NCI-H226 (cell line): ENCODE measurements around the gene SLC38A1.
"Not testable (repeated sequence)": the region's sequence is repeated elsewhere in the genome, so short reads cannot be mapped to it uniquely, and the experiment has no call there.

Experiments
- DNase-seq: peaks from one replicate; pipeline ENCODE4 v3.0.0-alpha.2; 2015

The SLC38A1 gene

DNA sequence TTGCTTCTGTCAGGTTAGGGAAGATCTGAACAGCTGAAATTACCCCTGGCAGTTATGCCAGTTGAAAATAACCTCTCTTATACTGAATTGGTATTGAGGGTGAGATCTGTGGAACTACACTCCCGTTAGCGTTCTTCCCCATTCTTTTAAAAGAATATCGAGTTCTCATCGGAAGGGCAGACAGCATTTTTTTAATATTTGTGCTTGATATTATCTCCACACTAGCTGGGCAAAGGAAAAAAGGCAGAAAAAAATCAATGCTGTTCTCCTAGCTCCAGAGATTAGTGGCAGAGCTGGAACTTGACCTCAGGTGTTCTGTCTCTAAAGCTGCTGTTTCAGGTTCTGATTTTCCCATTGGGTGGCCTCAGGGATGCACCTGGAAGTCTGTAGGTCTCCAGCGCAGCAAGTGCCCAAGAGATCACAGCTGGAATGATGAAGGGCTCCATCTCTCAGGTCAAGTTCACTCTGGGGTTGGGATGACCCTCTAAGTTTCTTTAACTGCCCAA lies 67.5 kb downstream of the SLC38A1 start:
- DNase-seq, result no peak

DNA sequence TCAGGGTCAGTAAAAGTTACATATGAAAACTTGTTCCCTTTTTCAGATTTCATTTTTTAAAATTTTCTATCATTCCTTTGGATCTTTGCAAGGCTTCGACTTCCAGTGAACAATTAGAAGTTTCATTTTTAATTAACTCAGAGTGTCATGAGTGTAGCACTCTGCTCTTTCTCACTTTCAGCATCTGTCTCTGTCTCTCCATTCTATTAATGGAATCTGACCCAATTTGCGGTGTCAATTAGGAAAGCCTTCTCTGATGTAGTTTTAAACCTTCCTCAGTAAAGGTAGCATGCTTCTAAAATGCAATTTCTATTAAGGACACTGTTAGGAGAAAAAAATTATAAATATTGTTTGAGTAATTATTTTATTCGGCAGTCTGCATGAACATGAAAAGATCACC lies 68.3 kb downstream of the SLC38A1 start:
- DNase-seq, result no peak

DNA sequence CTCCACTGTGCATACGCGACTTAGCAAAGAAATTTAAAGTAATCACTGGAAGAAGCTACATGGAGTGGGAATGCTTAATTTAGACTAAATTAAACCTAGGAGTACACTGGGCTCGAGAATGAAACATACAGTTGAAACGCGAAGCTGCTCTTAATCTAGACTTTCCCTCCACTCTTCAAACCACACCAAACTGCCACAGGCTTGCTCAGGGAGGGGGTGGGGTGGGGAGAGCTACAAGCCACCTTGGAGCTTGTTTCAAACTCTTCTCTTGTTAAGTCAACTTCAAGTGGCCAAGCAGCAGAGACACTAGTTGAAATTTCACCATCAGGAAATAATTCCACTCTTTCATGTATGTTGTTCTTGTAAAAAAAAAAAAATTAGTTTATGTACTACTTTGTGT lies 69.9 kb downstream of the SLC38A1 start:
- DNase-seq, result no peak

DNA sequence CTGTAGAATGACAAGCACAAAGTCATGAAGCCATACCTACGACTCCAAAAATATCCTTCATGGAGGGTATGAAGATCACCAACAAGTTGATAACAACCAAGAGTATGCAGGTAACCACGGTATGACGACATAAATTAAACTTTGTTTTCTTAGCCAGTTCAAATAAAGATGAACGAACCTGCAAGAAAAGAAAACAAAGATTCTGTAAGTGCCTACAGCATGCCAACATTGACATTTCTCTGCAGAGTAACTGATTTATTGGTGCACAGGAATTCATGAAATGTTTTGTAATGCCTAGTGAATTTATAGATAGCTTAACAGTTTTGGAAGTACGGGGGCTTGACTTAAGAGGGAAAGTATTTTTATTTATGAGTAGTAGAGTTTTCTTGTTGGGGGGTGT lies 71.0 kb downstream of the SLC38A1 start:
- DNase-seq, result no peak

DNA sequence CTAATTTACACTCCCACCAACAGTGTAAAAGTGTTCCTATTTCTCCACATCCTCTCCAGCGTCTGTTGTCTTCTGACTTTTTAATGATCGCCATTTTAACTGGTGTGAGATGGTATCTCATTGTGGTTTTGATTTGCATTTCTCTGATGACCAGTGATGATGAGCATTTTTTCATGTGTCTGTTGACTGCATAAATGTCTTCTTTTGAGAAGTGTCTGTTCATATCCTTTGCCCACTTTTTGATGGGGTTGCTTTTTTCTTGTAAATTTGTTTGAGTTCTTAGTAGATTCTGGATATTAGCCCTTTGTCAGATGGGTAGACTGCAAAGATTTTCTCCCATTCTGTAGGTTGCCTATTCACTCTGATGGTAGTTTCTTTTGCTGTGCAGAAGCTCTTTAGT lies 78.3 kb downstream of the SLC38A1 start:
- DNase-seq, result not testable (repeated sequence)

DNA sequence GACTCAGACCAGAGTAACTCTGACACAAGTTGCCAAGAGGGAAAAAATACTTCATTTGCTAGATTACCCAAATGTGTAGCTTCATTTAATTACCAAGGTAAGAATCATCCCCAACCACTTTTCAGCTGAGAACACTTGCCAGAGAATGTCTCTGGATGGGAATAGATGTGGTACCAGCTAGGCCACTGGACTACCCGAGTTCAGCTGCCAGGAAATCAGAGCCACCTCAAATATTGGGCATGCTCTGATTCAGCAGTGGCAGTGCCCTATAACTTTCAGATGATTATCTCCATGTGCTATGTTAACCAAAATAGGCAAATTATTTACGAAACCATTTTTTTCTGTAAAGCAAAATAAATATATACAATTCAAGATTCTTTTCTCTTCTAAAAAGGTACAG lies 80.7 kb downstream of the SLC38A1 start:
- no peak for DNase-seq

DNA sequence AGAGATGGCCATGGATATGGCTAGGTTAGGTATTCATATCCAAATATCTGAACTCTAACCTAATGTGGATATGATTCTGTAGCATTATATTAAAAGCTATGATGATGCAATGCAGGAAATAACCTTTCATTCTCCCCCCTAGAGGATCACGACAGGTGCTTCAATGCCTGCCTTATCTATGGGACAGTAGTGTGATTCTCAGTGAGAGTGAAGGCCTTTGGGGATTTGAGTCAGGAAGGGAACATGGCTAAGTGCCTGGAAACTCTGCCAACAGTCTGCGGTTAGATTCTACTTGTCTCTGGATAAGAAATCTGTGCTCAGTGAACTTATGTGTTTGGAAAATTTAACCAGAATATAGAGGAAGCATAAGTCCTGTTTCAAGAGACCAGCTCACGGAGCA lies 81.8 kb downstream of the SLC38A1 start:
- DNase-seq, result peak; percentile 86

DNA sequence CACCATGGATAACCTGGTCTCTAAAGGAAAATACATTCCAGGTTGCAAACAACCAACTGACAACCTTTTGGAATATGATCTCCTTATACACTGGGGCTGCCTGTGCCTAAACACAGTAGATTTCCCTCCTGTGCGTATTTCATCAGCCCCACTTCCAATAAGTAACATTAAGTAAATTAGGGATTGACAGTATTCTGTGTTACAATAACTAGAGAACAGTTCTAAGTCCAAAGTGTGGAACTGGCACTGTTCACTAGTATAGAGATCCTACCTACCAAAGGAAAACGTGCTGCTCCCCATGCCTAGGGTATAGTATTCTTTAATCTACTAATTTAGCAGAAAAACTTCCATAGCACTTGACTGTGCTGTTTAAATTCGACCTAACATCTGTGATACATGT lies 82.8 kb downstream of the SLC38A1 start:
- DNase-seq, result no peak

DNA sequence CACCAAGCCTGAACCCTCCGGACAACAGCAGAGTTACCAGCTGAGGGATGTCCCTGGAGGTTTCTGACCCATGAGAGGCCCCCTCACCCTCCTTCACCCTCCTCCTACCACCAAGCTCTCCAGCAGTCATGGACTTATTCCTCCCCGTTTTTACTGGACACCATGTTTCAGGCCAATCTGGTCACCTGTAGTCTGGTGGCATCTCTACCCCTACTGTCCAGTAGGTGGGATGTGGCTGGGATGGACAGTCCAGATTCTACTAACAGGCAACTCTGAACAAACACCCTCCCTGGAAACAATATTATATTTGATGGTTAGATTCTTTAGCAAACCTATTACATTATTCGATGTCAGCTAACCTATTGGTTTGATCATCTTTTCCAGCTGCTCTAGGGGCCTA lies 83.2 kb downstream of the SLC38A1 start:
- no peak for DNase-seq

DNA sequence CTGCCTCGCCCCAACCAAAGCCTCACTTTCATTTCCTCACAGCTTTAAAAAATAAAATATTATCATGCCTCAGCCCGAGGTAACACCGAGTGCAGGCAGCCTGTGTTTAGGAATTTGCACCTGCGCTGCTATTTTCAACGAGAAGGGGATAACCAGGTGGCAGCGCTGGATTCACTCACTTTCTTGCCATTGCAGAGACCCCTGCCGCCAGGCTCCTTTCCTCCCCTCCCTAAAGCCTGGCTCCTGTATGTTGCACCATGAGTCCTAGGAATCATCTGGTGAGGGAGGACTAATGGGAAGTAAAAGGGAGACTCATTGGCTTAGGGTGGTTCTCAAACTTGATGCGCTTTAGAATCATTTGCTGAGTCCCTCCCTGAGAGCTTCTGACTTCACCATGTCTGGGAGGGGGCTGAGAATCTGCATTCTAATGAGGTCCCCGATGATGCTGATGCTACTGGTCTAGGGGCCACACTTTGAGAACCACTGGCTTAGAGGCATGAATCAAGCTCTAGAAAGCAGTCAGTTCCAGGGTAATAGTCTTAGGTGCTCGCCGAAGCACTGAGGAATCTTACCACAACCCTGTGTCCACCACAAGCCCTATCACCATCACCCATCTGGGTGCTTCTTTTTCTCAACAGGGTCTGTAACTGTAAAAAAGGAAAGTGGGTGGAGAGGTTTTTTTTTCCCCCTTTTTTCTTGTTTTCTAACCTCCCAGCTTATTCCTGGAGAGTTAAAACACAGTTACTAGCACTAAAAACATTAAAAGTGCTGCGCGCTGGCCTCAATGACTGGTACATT lies 83.8 kb downstream of the SLC38A1 start:
- DNase-seq, result no peak

DNA sequence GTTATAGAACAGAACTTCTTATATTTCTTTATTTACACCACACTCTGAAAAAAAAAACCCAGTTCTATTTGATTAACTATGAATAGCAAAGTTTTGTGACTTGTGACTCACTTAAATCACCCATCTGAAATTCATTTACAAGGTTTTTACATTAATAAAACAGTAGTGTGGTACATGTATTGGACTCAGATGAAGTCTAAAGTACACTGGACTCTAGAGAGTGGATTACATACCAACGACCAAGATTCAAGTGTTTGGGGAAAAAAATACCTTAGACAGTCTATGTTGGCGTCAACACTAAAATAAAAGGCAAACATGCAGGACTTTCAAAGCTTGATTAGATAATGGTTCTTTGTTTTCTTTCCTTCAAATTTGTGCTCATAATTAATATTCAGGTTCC lies 85.7 kb downstream of the SLC38A1 start:
- DNase-seq, result no peak

DNA sequence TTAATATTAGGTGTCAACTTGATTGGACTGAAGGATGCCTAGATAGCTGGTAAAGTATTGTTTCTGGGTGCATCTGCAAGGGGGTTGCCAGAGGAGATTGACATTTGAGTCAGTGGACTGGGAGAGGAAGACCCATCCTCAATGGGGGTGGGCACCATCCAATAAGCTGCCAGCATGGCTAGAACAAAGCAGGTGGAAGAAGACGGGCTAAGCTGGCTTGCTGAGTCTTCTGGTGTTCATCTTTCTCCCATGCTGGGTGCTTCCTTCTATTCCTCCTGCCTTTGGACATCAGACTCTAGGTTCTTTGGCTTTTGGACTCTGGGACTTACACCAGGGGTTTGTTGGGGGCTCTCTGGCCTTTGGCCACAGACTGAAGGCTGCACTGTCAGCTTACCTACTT lies 87.4 kb downstream of the SLC38A1 start:
- no peak for DNase-seq

DNA sequence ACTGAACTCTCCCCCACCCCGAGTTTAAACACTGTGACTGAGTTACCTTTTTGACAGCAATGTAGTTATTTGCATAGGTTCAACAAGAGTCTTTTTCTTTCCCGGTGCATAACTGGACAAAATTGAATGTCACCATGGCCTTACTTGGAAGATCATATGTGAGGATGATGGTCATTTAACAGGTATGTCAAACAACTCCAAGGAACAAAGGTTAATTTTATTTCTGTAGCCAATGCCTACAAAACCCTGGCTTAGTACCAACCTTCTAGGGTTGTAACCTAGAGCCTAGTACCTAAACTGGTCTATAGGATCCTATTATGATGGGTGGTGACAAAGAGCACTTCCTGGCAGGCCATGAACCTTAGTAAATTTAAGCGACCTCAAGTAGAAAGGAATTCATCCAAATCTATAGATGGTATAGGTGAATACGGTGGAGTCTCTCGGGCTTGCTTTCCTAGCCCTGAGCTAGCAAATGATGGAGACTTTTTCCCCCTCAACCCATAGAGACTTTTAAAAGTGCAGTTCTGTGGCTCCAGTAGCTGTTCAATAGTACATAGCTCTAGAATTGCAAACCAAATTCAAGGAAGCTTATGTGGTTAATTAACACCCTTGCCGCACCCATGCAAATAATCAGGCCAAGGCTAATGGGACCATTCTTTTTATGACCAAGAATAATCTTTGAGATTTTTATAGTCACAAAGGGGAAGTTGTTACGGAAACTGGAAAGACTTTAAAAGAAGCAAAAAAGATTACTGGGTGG lies 89.0 kb downstream of the SLC38A1 start:
- DNase-seq, result no peak

DNA sequence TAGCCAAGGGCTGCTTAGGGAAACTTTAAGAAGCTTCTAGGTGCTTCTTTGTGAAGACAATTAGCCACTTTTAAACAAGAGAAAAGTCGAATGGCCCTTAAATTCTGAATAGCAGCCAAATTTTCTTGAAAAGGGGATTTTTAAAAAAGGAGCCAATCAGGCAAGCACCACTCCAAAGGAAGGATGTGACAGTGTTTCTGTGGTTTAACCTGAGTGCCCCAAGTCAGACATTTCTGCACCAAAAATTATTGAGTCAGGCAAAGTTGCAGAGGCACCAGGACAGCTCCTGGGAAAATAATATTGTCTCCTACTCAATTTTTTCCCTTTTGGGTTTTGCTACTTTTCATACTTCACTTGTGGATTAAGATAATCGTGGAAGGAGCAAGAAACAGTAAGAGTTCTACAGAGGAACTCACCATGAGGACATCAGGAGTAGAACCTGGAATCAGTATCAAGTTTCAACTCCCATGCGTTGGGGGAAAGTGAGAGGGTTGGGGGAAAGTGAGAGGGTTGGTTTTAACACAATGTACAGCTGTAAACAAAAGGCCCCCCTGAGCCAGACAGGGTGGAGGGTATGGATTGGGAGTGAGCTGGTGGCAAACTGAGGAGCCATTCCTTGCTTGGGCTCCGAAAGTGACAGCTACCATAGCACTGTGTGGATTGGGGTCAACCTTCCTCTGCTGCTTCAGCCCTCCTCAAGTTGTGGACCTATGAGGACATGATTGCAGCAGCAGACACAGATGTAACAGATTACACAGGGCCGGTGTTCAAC lies 90.8 kb downstream of the SLC38A1 start:
- no peak for DNase-seq

DNA sequence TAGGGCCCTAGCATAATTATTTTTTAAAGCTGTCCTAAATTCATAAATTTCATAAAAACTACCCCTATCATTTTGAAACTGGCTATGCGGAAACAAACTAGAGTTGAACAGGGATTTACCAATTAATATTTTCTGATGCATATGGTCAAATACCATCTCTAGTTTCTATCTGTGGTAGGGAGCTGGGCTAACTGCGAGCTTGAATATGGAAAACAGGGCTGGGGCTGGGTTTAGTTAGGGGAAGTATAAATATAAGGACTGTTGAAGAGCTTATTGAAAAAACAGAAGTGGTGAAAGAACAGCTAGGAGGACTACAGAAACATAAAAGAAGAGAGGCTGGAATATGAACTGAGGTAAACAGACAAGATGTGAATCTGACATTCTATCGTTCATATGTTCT lies 91.8 kb downstream of the SLC38A1 start:
- no peak for DNase-seq

DNA sequence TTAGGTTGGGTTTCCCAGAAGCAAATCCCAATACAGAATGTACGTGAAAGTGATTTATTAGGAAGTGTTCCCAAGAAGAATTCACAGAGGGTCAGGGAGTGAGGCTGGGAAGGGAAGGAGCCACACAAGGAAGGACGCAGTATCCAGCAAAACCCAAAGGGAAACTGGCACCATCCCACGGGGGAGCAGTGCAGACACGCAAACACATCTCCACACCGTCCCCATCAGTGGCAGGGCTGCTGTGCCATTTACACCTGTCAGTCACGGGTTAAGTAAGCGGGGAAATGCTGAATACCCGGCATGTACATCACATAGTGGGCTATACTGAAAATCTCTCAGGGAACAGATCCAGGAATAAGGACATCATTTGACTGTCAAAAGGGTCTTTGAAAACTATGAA lies 93.9 kb downstream of the SLC38A1 start:
- DNase-seq, result no peak

DNA sequence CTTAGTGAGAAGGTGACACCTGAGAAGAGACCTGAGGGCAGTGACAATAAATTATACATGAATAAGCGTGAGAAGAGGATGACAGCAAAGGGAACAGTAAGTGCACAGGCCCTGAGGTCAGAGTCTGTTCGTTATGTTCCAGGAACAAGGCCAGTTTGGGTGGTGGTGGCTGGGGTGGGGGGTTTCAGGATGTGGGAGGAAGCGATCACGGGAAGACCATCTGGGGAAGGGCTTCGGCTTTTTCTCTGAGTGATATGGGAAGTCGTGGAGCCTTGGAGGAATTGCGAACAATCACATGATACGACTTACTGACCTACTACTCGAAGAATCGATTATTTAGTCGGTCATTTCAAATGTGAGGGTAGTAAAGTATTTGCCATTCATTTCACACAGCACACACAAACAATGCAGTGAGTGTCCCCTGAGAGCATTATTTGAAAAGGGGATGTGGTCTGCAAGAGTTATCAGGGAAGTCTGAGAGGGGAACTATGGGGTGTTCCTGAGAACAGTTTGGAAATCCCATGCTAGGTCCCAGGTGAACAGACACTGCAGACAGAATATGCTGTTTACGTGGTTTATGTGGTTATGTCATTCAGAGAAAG lies 94.7 kb downstream of the SLC38A1 start:
- no peak for DNase-seq

DNA sequence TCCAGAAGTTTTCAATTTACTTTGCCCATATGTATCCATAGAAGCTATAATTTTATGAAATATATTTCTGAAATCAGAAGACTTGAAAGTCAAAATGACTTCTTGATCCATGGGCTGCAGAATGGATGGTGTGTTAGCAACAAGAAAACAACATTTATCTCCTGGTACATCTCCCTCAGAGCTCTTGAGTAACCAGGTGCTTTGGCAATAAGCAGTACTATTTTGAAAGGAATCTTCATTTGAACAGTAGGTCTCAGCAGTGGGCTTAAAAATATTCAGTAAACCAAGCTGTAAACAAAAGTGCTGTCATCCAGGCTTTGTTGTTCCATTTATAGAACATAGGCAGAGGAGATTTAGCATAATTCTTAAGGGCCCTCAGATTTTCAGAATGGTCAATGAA lies 100.4 kb downstream of the SLC38A1 start:
- no peak for DNase-seq

DNA sequence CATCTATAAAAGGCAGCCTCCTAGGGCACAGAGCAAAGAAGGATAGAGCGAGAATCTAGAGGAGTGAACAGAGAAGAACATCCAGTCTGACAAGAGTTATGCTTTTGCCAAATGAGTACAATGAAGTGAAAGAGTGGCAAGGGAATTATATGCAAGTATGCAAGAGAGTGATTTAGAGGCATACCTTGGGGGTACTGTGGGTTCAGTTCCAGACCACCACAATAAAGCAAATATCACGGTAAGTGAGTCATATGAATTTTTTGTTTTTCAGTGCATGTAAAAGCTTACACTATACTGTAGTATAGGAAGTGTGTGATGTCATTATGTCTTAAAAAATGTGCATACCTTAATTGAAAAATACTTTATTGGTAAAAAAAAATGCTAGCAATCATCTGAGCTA lies 101.4 kb downstream of the SLC38A1 start:
- no peak for DNase-seq

DNA sequence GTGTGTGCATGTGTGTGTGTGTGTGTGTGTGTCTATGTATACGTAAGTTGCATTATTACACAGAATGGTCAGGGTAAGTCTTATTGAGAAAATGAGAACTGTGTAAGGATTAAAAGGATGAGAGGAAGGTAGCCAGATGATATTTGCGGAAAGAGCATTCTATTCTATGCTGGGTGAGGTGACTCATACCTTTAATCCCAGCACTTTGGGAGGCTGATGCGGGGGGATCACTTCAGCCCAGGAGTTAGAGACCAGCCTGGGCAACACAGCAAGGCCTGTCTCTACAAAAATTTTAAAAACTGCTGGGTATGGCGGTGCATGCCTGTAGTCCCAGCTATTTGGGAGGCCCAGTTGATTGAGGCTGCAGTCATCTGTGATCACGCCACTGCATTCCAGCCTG lies 103.7 kb downstream of the SLC38A1 start:
- DNase-seq, result no peak

DNA sequence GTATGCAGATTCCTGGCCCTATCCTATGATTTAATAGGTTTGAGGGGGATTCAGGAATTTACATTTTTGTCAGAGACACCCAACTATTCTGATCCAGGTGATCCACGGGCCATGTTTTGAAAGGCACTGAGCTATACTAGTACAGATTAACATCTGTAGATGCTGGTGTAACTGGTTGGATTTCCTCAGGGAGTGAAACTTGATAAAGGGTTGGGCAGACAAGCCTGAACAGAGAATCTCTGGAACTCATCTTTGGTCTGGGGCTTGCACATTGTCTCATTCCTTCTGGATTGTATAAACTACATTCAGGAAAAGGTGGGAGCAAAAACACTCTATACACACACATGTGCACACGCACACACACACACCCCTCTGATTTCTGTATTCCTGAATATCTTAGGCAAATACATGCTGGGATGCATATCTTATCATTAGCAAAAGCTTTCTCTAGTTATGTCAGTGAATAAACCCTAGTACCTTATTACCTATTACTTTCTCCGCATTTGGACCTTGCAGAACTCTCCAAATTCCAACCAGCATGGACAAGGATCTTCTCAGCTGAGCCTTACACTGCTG lies 104.6 kb downstream of the SLC38A1 start:
- no peak for DNase-seq

DNA sequence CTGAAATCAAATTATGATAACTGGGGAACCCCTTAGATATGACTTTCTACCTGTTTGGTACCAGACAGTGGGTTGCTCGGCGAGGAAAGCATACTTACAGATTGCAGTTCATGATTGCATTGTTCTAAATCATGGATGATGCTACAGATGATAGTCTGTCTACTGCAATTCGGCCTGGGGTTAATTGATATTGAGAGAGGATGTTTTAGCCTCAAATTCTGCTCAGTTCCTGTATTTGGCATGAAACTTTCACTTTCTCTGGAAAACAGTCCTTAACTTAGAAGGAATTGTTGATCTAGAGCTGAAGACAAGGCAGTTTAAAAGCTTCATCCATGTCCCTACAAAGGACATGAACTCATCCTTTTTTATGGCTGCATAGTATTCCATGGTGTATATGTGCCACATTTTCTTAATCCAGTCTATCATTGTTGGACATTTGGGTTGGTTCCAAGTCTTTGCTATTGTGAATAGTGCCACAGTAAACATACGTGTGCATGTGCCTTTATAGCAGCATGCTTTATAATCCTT lies 106.2 kb downstream of the SLC38A1 start:
- not testable (repeated sequence) for DNase-seq
